GM23338 (cell line): ENCODE measurements around the gene ADCYAP1. TPM values are rescaled to one million over a fixed set of nuclear protein-coding genes. Genes with fewer than 3 reads are reported as not detected.

ENCODE experiments used
- ATAC-seq: fragments of 200-7000 bp; cut with Tn5 transposase; 3 replicates; pipeline ENCODE4 v1.9.1; 2020
- DNase-seq: peaks from one replicate; pipeline ENCODE4 v3.0.0-alpha.2; 2015; ENCODE audit warnings: low spot score
- H2AFZ ChIP-seq: fragments of 200-600 bp; sonication (generic); 2 replicates; pipeline ENCODE4 v1.8.0; 2016; ENCODE audit warnings: antibody characterized with exemption, mild to moderate bottlenecking, moderate library complexity
- H3F3A ChIP-seq: fragments of 200-600 bp; sonication (generic); replicated peaks from 2 replicates; pipeline ENCODE4 v1.8.0; 2017; ENCODE audit warnings: antibody characterized with exemption, mixed run types, low read depth
- H3K27ac ChIP-seq: fragments of 200-600 bp; sonication (generic); 2 replicates; pipeline ENCODE4 v1.6.1; 2016; ENCODE audit warnings: low read depth
- H3K27me3 ChIP-seq: fragments of 200-600 bp; sonication (generic); 2 replicates; pipeline ENCODE4 v1.8.0; 2016; ENCODE audit warnings: mild to moderate bottlenecking, mixed run types, moderate library complexity; ENCODE audit not compliant: insufficient read depth
- H3K36me3 ChIP-seq: fragments of 200-600 bp; sonication (generic); 2 replicates; pipeline ENCODE4 v1.8.0; 2016; ENCODE audit warnings: mild to moderate bottlenecking; ENCODE audit not compliant: insufficient read depth
- H3K4me1 ChIP-seq: fragments of 200-600 bp; sonication (generic); 2 replicates; pipeline ENCODE4 v1.8.0; 2016; ENCODE audit warnings: mild to moderate bottlenecking, moderate library complexity; ENCODE audit not compliant: insufficient read depth
- H3K4me2 ChIP-seq: fragments of 200-600 bp; sonication (generic); 2 replicates; pipeline ENCODE4 v1.7.1; 2017; ENCODE audit warnings: mixed run types
- H3K4me3 ChIP-seq: fragments of 200-600 bp; sonication (generic); 2 replicates; pipeline ENCODE4 v1.6.1; 2016; ENCODE audit warnings: mixed run types
- H3K79me2 ChIP-seq: fragments of 200-600 bp; sonication (generic); replicated peaks from 2 replicates; pipeline ENCODE4 v1.8.0; 2017; ENCODE audit warnings: mild to moderate bottlenecking; ENCODE audit not compliant: insufficient read depth
- H3K9me2 ChIP-seq: fragments of 200-600 bp; sonication (generic); 2 replicates; pipeline ENCODE4 v1.8.0; 2017; ENCODE audit not compliant: insufficient read depth
- H4K20me1 ChIP-seq: fragments of 200-600 bp; sonication (generic); replicated peaks from 2 replicates; pipeline ENCODE4 v1.8.0; 2017; ENCODE audit warnings: mild to moderate bottlenecking; ENCODE audit not compliant: insufficient read depth
- H3K27ac Mint-ChIP-seq: 2 replicates; pipeline ENCODE4 v1.8.0; 2020; ENCODE audit warnings: inconsistent platforms, mild to moderate bottlenecking, moderate library complexity, mixed read lengths
- H3K27me3 Mint-ChIP-seq: 3 replicates; pipeline ENCODE4 v1.8.0; 2022; ENCODE audit warnings: low read depth, mild to moderate bottlenecking, moderate library complexity, mixed read lengths, inconsistent platforms; ENCODE audit not compliant: insufficient read depth, poor library complexity
- H3K36me3 Mint-ChIP-seq: 3 replicates; pipeline ENCODE4 v1.8.0; 2021; ENCODE audit warnings: low read depth, mild to moderate bottlenecking, inconsistent platforms, moderate library complexity, mixed read lengths
- H3K4me1 Mint-ChIP-seq: 3 replicates; pipeline ENCODE4 v1.8.0; 2020; ENCODE audit warnings: mild to moderate bottlenecking, inconsistent platforms, mixed read lengths
- H3K4me3 Mint-ChIP-seq: 3 replicates; pipeline ENCODE4 v1.8.0; 2021; ENCODE audit warnings: moderate library complexity, mild to moderate bottlenecking, inconsistent platforms, mixed read lengths
- H3K9me3 Mint-ChIP-seq: 3 replicates; pipeline ENCODE4 v1.8.0; 2020; ENCODE audit warnings: moderate library complexity, mild to moderate bottlenecking, inconsistent platforms, mixed read lengths
- CREB1 ChIP-seq: fragments of 250-450 bp; sonication (Bioruptor Pico); IDR thresholded peaks from 2 replicates; pipeline ENCODE4 v1.5.0; 2020; ENCODE audit warnings: low read depth, mild to moderate bottlenecking, moderate library complexity
- CTCF ChIP-seq, 2 experiments: fragments of 200-600 bp in 1 of 2; sonication (generic) in 1 of 2; conservative IDR thresholded peaks; 2 replicates each; pipeline versions ENCODE4 v1.5.1 to v1.6.1; 2016 to 2017; ENCODE audit warnings: antibody characterized with exemption in 2 of 2, low read depth in 2 of 2, mild to moderate bottlenecking in 2 of 2, moderate library complexity in 1 of 2
- EZH2 ChIP-seq: fragments of 200-600 bp; sonication (generic); IDR thresholded peaks from one replicate; pipeline ENCODE4 v1.8.0; 2017; ENCODE audit warnings: antibody characterized with exemption, mild to moderate bottlenecking, low read depth; ENCODE audit not compliant: unreplicated experiment
- EZH2phosphoT487 ChIP-seq: fragments of 200-600 bp; sonication (generic); IDR thresholded peaks from one replicate; pipeline ENCODE4 v1.8.1; 2018; ENCODE audit warnings: antibody characterized with exemption; ENCODE audit not compliant: unreplicated experiment
- JUNB ChIP-seq: IDR thresholded peaks from one replicate; pipeline ENCODE4 v1.6.1; 2016; ENCODE audit warnings: antibody characterized with exemption; ENCODE audit not compliant: unreplicated experiment
- POLR2AphosphoS5 ChIP-seq: IDR thresholded peaks from 2 replicates; pipeline ENCODE4 v1.6.1; 2016; ENCODE audit warnings: antibody characterized with exemption, low read depth
- REST ChIP-seq: IDR thresholded peaks from one replicate; pipeline ENCODE4 v1.6.1; 2018; ENCODE audit warnings: antibody characterized with exemption; ENCODE audit not compliant: unreplicated experiment
- ZNF114 ChIP-seq: fragments of 250-450 bp; sonication (Bioruptor Pico); IDR thresholded peaks from 2 replicates; pipeline ENCODE4 v1.5.0; 2020; ENCODE audit warnings: mild to moderate bottlenecking, moderate library complexity
- polyA plus RNA-seq: library from polyadenylated mRNA; unstranded; fragments of >200 nt; fragmentation: Nextera tagmentation; extraction: Ambion mirVana; gene quantifications from 2 replicates; pipeline ENCODE4 v1.2.1, GENCODE V29; 2016
- total RNA-seq: library from RNA; depleted of rRNA; stranded (reverse); fragments of >200 nt; shearing (Covaris generic); gene quantifications from 2 replicates; pipeline ENCODE4 v1.2.3, GENCODE V29; 2014

Gene ADCYAP1
- total and polyA plus RNA-seq, 2 experiments from 2014 or later, result not detected

- H3K36me3 ChIP-seq, result no peaks in the 10 kb centered on the region
- no peaks in the 10 kb centered on the region for H3K79me2 ChIP-seq
- H4K20me1 ChIP-seq, result no peaks in the 10 kb centered on the region
- no peaks in the 10 kb centered on the region for H3F3A ChIP-seq
- H3K4me3 ChIP-seq, result no peak overlapping the region
- no peak for TF ChIP-seq EZH2phosphoT487
- TF ChIP-seq CTCF (conservative IDR thresholded peaks at IDR 0.05; ENCODE audit: low read depth in 2 of 2), result no peak
- TF ChIP-seq EZH2, result no peak
- no peak for TF ChIP-seq REST
- TF ChIP-seq POLR2AphosphoS5, result no peak
- TF ChIP-seq ZNF114 (CRISPR knock-in tag), result no peak
- TF ChIP-seq JUNB, result no peak
- no peak for TF ChIP-seq CREB1 (CRISPR knock-in tag)
- H3K9me2 ChIP-seq, result no peaks in the 10 kb centered on the region
- no peaks in the 10 kb centered on the region for H3K36me3 Mint-ChIP-seq
- H3K27ac Mint-ChIP-seq, result no peak overlapping the region
- peaks cover 21% of the 10 kb centered on the region for H3K27me3 ChIP-seq
- no peaks in the 10 kb centered on the region for H3K9me3 Mint-ChIP-seq
- peaks cover 4% of the 10 kb centered on the region for H3K27me3 Mint-ChIP-seq
- ATAC-seq (no peak), DNase-seq (no peak)
- no peak overlapping the region for H3K27ac ChIP-seq
- no peak overlapping the region for H3K4me2 ChIP-seq
- no peaks in the 10 kb centered on the region for H3K4me1 ChIP-seq
- no peak overlapping the region for H2AFZ ChIP-seq
- no peak overlapping the region for H3K4me3 Mint-ChIP-seq
- peaks cover 2% of the 10 kb centered on the region; the same call in 2 of the 3 replicates for H3K4me1 Mint-ChIP-seq
These were observed 8.4 kb upstream of the ADCYAP1 start for GRCh38 chr18:896315-896714.

- H4K20me1 ChIP-seq, result peaks cover 13% of the 10 kb centered on the region
- Mint-ChIP-seq H3K36me3 (no peaks in the 10 kb centered on the region; the same call in 2 of the 3 replicates), H3K4me3 (no peak overlapping the region), H3K27me3 (peaks cover 56% of the 10 kb centered on the region), H3K4me1 (peaks cover 19% of the 10 kb centered on the region), H3K27ac (no peak overlapping the region), H3K9me3 (peaks cover 3% of the 10 kb centered on the region; the same call in 1 of the 3 replicates)
- H2AFZ ChIP-seq, result no peak overlapping the region
- no peaks in the 10 kb centered on the region for H3K36me3 ChIP-seq
- peaks cover 75% of the 10 kb centered on the region for H3K27me3 ChIP-seq
- no peak for ATAC-seq
- H3K4me1 ChIP-seq, result peaks cover 18% of the 10 kb centered on the region
- no peak overlapping the region; the same call in 1 of the 2 replicates for H3K4me2 ChIP-seq
- 0 out of 2 replicates have a peak, but pooled peaks cover 9% of the 10 kb centered on the region for H3F3A ChIP-seq
- no peak overlapping the region for H3K27ac ChIP-seq
- H3K4me3 ChIP-seq, result no peak overlapping the region
- no peak for TF ChIP-seq REST
- no peaks in the 10 kb centered on the region for H3K9me2 ChIP-seq
- H3K79me2 ChIP-seq, result no peaks in the 10 kb centered on the region
- no peak for DNase-seq
These were observed 2.9 kb upstream of the ADCYAP1 start for GRCh38 chr18:901761-902160.
